ENCODE measurements around the gene MEGF11.

DNA sequence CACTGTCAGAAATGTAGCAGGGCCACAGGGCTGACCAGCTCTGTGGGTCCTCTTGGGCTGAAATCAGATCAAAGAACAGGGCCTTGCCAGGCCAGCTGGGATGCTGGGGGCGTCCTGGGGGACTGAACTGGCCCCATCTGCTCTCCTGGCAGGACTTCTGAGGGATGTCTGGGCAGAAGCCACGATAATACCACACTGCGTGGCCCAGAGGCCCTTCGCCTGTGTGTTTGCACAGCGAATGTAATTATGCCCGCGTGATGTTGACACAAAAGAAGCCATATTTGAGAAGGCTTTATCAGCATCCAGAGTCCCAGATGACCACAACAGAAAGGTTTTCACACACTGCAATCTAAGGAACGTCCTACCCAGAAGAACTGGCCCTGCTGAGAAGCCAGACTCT, 210.3 kb downstream of the MEGF11 start:
- TF ChIP-seq, protein P1, sequence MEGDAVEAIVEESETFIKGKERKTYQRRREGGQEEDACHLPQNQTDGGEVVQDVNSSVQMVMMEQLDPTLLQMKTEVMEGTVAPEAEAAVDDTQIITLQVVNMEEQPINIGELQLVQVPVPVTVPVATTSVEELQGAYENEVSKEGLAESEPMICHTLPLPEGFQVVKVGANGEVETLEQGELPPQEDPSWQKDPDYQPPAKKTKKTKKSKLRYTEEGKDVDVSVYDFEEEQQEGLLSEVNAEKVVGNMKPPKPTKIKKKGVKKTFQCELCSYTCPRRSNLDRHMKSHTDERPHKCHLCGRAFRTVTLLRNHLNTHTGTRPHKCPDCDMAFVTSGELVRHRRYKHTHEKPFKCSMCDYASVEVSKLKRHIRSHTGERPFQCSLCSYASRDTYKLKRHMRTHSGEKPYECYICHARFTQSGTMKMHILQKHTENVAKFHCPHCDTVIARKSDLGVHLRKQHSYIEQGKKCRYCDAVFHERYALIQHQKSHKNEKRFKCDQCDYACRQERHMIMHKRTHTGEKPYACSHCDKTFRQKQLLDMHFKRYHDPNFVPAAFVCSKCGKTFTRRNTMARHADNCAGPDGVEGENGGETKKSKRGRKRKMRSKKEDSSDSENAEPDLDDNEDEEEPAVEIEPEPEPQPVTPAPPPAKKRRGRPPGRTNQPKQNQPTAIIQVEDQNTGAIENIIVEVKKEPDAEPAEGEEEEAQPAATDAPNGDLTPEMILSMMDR (IDR thresholded peaks at IDR 0.05), result no peak
- no peak for TF ChIP-seq POLR2A (IDR thresholded peaks at IDR 0.05)
